Hematopoietic multipotent progenitor cell treated with erythropoietin and hydrocortisone succinate and interleukin-3 and kit ligand, for 17 days (in vitro differentiated cells): Measurements from ENCODE around the gene LRFN4.

ENCODE experiments used
- DNase-seq: peaks from one replicate; pipeline ENCODE4 v3.0.0-alpha.2; 2015; ENCODE audit warnings: low spot score

LRFN4 gene

DNA sequence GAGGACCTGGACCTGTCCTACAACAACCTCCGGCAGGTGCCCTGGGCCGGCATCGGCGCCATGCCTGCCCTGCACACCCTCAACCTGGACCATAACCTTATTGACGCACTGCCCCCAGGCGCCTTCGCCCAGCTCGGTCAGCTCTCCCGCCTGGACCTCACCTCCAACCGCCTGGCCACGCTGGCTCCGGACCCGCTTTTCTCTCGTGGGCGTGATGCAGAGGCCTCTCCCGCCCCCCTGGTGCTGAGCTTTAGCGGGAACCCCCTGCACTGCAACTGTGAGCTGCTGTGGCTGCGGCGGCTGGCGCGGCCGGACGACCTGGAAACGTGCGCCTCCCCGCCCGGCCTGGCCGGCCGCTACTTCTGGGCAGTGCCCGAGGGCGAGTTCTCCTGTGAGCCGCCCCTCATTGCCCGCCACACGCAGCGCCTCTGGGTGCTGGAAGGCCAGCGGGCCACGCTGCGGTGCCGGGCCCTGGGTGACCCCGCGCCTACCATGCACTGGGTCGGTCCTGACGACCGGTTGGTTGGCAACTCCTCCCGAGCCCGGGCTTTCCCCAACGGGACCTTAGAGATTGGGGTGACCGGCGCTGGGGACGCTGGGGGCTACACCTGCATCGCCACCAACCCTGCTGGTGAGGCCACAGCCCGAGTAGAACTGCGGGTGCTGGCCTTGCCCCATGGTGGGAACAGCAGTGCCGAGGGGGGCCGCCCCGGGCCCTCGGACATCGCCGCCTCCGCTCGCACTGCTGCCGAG, 1.5 kb downstream of the LRFN4 start:
- no peak for DNase-seq

DNA sequence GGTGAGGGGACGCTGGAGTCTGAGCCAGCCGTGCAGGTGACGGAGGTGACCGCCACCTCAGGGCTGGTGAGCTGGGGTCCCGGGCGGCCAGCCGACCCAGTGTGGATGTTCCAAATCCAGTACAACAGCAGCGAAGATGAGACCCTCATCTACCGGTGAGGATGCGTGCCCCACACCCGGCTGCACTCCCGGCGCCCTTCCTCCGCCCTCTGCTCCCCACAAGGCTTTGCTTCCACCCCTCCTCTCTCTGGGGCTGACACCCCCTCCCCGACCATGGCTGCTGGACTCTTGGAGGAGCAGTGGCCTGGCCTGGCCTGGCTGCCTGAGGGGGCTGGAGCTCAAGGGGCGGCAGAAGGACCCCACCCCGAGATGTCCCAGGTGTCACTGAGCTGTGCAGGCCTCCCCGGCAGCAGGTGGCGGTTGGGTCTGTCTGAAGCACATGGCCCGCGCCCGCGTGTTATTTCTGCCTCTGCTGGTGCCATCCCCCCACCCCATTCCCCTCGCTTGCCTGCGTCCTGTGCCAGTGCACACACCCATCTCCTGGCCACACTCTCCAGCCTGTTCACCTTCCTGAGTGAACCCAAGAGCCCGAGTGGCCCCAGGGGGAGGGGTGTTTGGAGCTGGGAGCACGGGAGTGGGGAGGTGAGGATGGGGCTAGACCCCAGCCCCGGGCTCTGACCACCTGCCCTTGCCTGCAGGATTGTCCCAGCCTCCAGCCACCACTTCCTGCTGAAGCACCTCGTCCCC, 2.2 kb downstream of the LRFN4 start:
- no peak for DNase-seq

DNA sequence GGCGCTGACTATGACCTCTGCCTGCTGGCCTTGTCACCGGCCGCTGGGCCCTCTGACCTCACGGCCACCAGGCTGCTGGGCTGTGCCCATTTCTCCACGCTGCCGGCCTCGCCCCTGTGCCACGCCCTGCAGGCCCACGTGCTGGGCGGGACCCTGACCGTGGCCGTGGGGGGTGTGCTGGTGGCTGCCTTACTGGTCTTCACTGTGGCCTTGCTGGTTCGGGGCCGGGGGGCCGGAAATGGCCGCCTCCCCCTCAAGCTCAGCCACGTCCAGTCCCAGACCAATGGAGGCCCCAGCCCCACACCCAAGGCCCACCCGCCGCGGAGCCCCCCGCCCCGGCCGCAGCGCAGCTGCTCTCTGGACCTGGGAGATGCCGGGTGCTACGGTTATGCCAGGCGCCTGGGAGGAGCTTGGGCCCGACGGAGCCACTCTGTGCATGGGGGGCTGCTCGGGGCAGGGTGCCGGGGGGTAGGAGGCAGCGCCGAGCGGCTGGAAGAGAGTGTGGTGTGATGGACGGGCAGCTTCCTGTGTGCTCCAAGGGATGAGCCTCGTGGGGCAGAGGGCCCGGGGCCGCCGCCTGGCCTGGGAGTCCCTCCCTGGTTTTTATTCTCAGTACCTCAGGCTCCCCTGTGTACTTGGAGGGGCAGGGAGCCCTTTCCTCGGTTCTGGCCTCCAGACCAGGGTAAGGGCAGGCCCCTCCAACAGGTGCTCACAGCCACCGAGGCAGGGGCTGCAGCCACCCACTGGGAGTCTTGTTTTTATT, 3.0 kb downstream of the LRFN4 start:
- DNase-seq: no peak

- DNase-seq: no peak
Observed at GRCh38 chr11:66860449-66860831, 3.6 kb downstream of the LRFN4 start.

DNA sequence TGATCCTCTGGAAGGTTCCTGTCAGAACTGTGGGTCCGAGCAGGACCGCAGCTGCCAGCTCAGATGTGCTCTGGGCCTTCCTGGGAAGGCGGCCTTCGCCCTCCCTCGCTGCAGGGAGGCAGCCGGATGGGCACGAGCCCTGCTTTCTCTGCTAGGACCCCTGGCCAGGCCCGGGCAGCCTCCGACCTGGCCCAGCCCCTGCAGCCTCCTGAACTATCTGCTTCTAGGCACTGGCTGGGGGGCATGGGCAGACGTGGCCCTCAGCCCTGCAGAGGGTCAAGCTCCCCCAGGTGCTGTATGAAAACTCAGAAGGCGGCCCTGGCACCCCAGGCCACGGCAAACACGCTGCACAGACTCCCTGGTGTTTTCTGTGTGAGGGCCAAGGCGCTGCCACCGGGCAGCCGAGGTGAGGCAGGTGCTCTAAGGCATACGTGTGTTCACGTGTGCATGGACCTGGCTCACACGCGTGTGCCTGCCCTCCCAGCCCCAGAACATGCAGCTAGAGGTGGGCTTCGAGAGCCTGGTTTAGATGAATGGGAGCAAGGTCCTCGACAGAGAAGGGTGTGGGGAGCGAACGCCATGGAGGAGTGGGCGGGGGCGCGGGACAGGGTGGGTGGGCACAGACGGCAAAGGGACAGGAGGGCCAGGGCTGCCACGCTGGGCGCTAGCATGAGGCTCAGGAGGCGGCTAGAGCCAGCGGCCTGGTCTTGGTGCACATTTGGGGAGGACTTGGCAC, 4.3 kb downstream of the LRFN4 start:
- DNase-seq: no peak

DNA sequence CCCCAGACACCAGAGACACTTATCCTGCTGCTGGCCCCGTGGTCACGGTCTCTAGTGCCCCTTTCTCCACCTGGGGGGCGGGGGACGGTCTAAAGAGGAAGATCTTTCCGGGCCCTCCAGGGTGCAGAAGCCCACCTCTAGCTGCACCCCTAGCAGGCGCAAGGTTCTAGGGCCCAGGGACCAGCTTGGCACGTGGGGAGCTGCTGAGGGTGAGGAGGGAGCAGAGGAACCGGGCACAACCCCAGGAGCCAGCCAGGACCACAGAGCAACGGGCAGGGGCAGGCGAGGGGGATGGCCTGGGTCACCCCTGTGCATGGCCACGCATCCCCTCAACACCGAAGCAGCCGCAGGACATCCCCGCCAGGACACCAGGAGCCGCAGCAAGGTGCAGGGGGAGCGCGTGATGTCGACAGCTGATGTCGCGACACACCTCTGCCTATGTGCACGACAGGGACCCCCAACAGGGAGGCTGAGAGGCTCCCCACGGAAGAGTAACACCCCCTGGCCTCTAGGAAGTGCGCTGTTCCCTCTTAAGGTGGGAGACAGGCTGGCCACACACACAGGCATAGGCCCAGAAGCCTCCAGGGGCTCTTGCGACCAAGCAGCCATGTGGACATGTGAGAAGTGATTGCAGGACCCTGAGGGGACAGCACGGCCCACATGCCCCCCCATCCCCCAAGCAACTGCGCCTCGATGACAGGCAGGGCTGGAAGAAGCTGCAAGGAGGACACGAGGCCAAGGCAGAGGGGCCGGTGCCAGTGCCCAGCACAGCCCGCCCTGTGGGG, 5.1 kb downstream of the LRFN4 start:
- DNase-seq: no peak

DNA sequence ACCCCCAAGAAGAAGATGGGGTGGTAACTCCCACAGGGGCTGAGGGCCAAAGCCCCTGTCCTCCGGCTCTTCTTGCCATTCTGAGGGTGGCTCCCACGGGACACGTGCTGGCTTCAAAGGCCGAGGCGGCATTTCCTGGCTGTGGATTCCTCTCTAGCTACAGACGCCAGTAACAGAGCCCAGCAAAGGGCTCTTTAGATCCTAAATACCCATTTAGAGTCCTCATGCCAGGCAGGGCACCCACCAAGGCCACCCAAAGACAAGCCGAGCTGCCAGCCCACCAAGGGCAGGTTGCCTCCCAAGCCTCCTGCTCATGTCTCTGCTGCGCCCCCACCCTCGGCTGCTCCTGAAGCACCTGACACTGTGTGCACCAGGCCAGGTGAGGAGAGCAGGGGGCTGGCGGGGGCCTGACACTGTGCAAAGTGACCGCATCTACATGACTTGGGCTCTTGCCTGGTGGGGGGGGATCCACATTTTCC, 5.7 kb downstream of the LRFN4 start:
- DNase-seq: no peak

DNA sequence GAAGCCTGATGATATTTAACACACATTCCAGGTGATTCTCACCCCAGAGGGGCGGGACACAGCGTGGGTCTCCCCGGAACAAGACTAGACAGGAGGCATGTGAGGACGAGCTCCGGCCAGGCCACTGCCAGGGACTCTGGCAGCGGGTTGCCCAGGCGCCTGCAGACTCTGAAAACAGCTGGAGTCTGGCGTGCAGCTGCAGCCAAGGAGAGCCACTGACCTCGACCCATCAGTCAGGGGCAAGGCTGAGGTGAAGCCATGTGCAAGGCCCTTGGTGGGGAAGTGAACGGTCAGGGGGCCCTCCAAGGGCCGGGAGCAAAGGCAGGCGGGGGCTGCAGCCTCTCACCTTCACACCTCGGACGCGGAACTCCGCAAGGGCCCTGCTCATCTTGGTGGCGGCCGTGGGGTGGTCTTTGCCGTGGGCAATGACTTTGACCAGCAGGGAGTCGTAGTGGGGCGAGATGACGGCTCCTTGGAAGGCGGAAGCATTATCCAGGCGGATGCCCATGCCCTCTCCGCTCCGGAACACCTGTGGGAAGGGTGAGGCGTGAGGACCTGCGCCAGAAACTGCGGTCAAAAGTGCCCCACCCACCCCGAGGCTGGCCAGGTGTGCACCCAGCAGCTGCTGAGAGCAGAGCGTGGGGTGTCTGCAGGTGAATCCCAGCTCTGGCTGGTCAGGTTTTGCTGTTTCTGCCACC, 6.7 kb downstream of the LRFN4 start:
- no peak for DNase-seq

GRCh38 chr11:66864172-66864901, 7.5 kb downstream of the LRFN4 start:
- DNase-seq: no peak

- no peak for DNase-seq
Observed at GRCh38 chr11:66864924-66865697, 8.2 kb downstream of the LRFN4 start.

DNA sequence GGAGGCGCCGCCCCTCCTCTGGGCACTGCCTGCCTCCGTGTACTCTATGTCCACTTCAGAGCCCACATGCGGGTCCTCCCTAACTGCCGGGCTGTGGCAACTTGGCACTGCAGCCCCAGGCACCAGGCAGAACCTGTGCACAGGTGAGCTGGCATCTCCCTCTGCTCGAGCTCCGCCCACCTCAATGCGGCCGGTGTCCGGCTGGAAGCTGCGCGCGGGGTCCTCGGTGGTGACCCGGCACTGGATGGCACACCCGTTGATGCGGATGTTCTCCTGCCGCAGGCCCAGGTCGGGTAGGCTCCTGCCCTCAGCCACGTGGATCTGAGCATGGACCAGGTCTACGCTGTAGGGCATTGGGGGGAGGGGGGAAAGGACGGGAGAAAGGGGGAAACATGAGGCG, 9.1 kb downstream of the LRFN4 start:
- DNase-seq: no peak

GRCh38 chr11:66866511-66866986, 9.7 kb downstream of the LRFN4 start:
- DNase-seq: no peak

DNA sequence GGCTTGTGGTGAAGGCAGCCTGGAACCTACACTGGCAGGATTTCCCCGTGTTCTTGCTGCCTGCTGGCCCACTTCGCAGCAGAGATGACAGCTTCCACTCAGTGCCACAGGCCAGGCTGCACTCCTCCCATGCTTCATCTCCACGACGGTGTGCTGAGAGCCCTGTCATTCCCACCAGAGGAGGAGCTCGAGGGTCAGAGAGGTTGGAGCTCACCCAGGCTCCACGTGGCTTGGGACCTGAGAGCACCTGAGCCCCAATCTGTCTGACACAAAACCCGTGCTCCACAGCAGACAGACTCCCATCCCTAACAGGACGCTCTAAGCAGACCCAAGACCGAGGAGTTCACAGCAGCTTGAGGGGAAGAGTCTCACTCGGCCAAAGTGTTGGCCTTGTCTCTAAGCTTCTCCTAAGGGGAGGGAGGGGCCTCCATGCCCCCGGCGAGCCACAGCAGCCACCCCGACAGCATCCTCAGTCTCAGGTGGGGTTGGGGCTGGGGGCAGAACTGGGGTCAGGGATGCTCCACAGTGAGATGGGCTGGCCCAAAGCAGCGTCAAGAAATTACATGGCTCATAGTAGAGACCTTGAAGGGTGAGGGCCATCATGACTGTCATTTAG, 10.7 kb downstream of the LRFN4 start:
- no peak for DNase-seq

DNA sequence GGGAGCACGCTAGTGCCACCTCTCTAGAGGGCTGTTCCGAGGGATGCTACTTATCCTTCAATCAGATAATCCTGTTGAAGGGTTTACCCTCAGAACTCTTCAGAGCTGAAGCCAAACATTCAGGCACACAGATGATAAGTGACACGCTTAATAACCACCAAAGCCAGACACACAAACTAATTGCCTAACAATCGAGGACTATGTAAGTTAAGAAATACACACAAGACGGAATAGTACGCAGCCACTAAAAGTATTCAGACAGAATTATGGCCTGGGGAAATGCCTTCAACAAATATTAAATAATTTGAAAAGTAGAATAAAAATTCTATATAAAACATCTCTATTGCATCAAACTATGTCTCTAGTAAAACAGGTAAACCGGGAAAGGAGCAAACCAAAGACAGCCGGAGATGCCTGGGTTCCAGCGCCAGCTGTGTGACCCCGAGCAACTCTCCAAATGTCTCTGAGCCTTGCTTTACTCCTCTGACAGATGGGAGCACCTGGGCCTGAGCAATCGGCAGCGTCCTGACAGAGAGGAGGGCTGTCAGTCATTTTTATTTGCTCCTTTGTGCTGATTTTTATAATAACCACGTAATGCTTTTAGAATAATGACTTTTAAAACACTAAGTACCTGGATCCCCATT, 11.3 kb downstream of the LRFN4 start:
- no peak for DNase-seq

DNA sequence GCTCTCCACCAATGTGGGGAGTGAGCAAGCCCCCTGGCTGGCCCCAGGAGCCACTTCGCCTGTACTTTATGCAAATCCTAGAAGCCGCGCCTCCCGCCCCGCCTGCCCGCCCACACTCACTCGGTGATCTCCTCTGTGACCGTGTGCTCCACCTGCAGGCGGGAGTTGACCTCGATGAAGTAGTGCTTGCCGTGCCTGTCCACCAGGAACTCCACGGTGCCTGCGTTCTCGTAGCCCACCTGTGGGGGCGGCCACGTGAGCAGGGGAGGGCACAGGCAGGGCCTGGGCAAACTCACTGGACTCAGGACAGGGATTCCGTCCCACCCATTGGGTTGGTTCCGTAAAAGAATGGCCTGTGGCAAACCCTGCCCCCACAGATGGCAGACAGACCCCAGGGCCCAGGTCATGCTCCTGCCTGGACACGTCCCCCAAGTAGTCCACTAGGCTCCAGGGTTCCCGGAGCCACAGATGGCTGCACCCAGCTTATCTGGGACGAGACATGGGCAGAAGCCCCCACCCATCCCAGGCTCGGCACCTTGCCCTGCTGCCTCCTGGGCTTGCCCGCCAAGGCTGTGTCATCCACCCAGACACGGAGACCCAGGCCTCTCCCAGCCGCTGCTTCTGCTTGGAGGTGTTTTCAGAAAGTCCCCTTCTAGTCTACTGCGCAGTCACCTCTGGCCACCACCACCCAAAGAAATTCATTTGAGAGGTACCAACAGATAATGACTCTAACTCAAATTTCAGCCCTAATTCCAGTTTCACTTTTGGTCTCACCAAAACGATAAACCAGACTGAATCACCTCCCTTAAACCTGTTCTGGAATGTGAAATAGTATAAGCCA, 12.1 kb downstream of the LRFN4 start:
- DNase-seq: peak; percentile 82

DNA sequence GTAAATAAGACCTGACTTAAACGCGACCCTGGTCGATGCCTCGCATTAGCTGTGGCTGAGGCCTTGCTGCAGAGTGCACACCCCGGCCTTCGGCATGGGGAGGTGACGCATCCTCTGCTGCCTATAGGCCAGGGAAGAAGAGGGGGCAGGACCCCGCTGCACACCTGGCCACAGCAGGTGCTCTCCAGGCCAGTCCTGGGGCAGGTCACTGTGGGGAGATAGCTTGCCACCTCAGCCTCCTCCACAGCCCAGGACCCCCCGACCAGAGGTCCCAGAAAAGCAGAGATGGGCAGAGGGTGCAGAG, 12.7 kb downstream of the LRFN4 start:
- DNase-seq: no peak

- DNase-seq: no peak
Observed at GRCh38 chr11:66870131-66870530, 13.3 kb downstream of the LRFN4 start.
